GM13976 (cell line): Measurements from ENCODE around the gene S100A8.

Experiments used
- DNase-seq: peaks from one replicate; pipeline ENCODE4 v3.0.0; 2012; ENCODE audit warnings: low spot score
- CTCF ChIP-seq: IDR thresholded peaks from 2 replicates; pipeline ENCODE4 v1.5.1; 2012; ENCODE audit warnings: borderline replicate concordance, mild to moderate bottlenecking; ENCODE audit not compliant: insufficient read depth; ENCODE audit errors: extremely low read depth, missing control alignments, control extremely low read depth
- in situ Hi-C: fragments of 300-500 bp; cut with MboI; formaldehyde crosslinking; loops from one replicate; pipeline ENCODE4 v1.12.0; 2022; ENCODE audit warnings: low sequenced_read_pairs, mixed read lengths, inconsistent platforms; ENCODE audit not compliant: unreplicated experiment

Gene S100A8

GRCh38 chr1:153364766-153365666 lies 25.9 kb downstream of the S100A8 start:
- in situ Hi-C loops = loop anchor here (10.0 kb wide), 1 partner anchor 70 kb away; no protein-coding TSS in a partner anchor
- TF ChIP-seq CTCF = no peak
- no peak for DNase-seq

DNA sequence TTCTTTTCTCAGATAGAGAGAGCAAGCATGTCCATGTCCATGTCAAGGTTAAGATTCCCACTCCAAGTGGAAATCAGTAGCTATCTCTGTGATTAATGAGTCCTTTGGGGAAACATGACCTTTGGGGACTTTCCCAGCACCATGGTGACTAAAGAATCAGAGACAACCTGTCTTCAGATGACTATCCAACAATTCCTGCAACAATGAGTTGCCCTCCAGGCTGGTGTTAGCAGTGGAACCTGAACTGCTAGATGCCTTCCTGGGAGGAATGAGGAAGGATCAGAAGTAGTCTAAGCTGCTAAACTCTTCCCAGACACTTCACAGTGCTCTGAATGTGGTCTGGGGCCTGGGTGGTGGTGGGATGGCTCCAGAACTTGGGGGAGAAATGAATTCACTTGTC lies 26.7 kb downstream of the S100A8 start:
- in situ Hi-C loops = loop anchor here (10.0 kb wide), 1 partner anchor 71 kb away; no protein-coding TSS in a partner anchor

DNA sequence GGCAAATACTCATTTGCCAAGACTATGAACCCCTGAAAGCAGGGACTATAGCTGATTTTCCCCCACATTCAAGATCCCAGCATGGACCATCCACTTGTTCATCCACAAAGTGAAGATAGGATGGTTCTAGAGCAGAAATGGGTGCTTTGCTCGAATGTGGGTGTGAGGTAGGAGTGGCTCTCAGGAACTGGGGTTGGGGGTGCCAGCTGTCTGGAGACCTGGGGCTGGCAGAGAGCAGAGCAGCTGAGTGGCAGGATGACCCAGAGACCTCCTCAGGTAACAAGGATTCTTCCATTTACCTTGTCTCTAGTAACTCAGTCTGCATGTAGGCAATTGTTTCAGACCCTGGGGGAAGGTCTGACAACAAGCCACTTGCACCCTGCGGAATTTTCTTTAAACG lies 27.2 kb downstream of the S100A8 start:
- in situ Hi-C loops = loop anchor here (10.0 kb wide), 1 partner anchor 71 kb away; no protein-coding TSS in a partner anchor
- no peak for TF ChIP-seq CTCF
- no peak for DNase-seq

More for the DNA sequence above, 26.7 kb downstream of the S100A8 start:
- no peak for DNase-seq
- no peak for TF ChIP-seq CTCF

DNA sequence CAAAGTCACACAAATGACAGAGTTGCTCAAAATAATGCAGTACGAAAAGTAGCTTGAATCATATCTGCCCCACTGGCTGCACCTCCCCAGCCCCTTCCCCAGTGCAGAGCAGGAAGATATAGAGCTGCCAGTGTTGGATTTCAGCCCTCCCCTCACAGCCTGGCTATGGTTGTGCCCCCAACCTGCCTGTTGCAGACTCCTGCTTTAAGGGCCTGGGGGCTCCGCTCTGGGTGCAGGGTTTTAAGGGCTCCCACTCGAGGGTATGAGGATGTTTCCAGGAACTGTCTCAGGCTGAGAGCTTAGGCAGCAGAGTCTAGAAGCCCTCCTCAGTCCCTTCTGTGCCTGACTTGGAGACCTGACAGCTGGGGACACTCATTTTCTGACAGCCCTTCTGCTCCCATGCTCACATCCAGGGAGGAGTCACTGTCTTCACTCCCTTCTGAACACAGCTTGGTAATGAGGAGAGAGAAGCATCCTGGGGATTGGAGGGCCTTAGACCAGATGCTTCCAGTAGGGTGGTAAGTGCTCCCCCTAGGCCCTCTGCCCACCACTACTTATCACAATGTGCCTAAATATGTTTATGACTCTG lies 28.6 kb downstream of the S100A8 start:
- no peak for DNase-seq
- in situ Hi-C loops = loop anchor here (10.0 kb wide), 1 partner anchor 73 kb away; no protein-coding TSS in a partner anchor
- no peak for TF ChIP-seq CTCF

- TF ChIP-seq CTCF = no peak
- DNase-seq = no peak
- in situ Hi-C loops = loop anchor here (10.0 kb wide), 1 partner anchor 73 kb away; no protein-coding TSS in a partner anchor
Observed at GRCh38 chr1:153361480-153362109, 29.3 kb downstream of the S100A8 start.

DNA sequence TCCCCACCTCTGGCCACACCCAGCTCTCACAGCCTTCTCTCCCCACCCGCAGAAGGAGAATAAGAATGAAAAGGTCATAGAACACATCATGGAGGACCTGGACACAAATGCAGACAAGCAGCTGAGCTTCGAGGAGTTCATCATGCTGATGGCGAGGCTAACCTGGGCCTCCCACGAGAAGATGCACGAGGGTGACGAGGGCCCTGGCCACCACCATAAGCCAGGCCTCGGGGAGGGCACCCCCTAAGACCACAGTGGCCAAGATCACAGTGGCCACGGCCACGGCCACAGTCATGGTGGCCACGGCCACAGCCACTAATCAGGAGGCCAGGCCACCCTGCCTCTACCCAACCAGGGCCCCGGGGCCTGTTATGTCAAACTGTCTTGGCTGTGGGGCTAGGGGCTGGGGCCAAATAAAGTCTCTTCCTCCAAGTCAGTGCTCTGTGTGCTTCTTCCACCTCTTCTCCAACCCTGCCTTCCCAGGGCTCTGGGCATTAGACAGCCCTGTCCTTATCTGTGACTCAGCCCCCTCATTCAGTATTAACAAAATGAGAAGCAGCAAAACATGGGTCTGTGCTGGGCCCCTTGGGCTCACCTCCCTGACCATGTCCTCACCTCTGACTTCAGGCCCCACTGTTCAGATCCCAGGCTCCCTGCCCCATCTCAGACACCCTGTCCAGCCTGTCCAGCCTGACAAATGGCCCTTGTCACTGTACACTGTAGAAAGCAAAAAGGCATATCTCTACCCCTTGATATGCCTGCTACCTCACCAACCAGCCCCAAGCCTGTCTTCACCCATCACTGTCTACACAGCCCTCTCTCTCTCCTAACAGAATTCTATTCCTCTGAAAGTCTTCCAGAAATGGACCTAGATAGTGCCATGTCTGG lies 30.0 kb downstream of the S100A8 start:
- in situ Hi-C loops = loop anchor here (10.0 kb wide), 1 partner anchor 74 kb away; no protein-coding TSS in a partner anchor
- TF ChIP-seq CTCF = no peak

More for the DNA sequence above, 30.0 kb downstream of the S100A8 start:
- no peak for DNase-seq
